ENCODE results near the gene KRTAP5-10.
"Not testable (repeated sequence)": the region's sequence is repeated elsewhere in the genome, so short reads cannot be mapped to it uniquely, and the experiment has no call there.

DNA sequence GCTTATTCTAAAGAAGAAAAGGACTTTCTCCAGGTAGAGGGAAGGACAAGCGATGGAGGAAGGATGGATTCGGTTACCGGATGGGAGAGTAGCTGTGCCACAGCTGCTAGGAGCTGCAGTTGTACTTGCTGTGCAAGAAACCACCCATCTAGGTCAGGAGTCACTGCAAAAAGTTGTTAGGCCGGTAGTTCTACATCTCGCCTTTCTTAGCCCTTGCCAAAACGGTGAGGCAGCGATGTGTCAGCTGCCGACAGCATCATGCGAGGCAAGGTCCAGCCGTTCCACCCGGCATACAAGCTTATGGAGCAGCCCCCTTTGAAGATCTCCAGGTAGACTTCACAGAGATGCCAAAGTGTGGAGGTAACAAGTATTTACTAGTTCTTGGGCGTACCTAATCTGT is 49.6 kb downstream of the KRTAP5-10 start:
- TF ChIP-seq, protein P1, sequence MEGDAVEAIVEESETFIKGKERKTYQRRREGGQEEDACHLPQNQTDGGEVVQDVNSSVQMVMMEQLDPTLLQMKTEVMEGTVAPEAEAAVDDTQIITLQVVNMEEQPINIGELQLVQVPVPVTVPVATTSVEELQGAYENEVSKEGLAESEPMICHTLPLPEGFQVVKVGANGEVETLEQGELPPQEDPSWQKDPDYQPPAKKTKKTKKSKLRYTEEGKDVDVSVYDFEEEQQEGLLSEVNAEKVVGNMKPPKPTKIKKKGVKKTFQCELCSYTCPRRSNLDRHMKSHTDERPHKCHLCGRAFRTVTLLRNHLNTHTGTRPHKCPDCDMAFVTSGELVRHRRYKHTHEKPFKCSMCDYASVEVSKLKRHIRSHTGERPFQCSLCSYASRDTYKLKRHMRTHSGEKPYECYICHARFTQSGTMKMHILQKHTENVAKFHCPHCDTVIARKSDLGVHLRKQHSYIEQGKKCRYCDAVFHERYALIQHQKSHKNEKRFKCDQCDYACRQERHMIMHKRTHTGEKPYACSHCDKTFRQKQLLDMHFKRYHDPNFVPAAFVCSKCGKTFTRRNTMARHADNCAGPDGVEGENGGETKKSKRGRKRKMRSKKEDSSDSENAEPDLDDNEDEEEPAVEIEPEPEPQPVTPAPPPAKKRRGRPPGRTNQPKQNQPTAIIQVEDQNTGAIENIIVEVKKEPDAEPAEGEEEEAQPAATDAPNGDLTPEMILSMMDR (IDR thresholded peaks at IDR 0.05; ENCODE audit: insufficient read depth, low read length, poor library complexity, severe bottlenecking): not testable (repeated sequence)
- TF ChIP-seq EZH2phosphoT487 (conservative IDR thresholded peaks at IDR 0.05; ENCODE audit: low read length): not testable (repeated sequence)

All from SU-DHL-6 (cell line).